ENCODE results near the gene LIFR.
"Not testable (repeated sequence)": the region's sequence is repeated elsewhere in the genome, so short reads cannot be mapped to it uniquely, and the experiment has no call there.

Gene LIFR

GRCh38 chr5:38536968-38537367 lies 19.5 kb downstream of the LIFR start:
- TF ChIP-seq JUND (IDR thresholded peaks at IDR 0.05; ENCODE audit: low read depth), result no peak
- no peak for DNase-seq (ENCODE audit: low read depth in 1 of 2, low spot score in 1 of 2)
- in situ Hi-C loops (cut with HindIII; ENCODE audit: low pct_unique_long_range_greater_than_20kb, low sequenced_read_pairs), result no loop called here

GRCh38 chr5:38535845-38536244 lies 20.6 kb downstream of the LIFR start:
- in situ Hi-C loops (cut with HindIII; ENCODE audit: low pct_unique_long_range_greater_than_20kb, low sequenced_read_pairs), result no loop called here
- no peak for TF ChIP-seq JUND (IDR thresholded peaks at IDR 0.05; ENCODE audit: low read depth)
- DNase-seq (ENCODE audit: low read depth in 1 of 2, low spot score in 1 of 2), result no peak

GRCh38 chr5:38535248-38535750 lies 21.1 kb downstream of the LIFR start:
- DNase-seq (ENCODE audit: low read depth in 1 of 2, low spot score in 1 of 2), result no peak
- TF ChIP-seq JUND (IDR thresholded peaks at IDR 0.05; ENCODE audit: low read depth), result no peak
- in situ Hi-C loops (cut with HindIII; ENCODE audit: low pct_unique_long_range_greater_than_20kb, low sequenced_read_pairs), result no loop called here

GRCh38 chr5:38534156-38534453 lies 22.3 kb downstream of the LIFR start:
- in situ Hi-C loops (cut with HindIII; ENCODE audit: low pct_unique_long_range_greater_than_20kb, low sequenced_read_pairs), result no loop called here
- DNase-seq (ENCODE audit: low read depth in 1 of 2, low spot score in 1 of 2), result no peak
- no peak for TF ChIP-seq JUND (IDR thresholded peaks at IDR 0.05; ENCODE audit: low read depth)

GRCh38 chr5:38533286-38534155 lies 22.9 kb downstream of the LIFR start:
- DNase-seq (ENCODE audit: low read depth in 1 of 2, low spot score in 1 of 2), result no peak

GRCh38 chr5:38532165-38532669 lies 24.2 kb downstream of the LIFR start:
- in situ Hi-C loops (cut with HindIII; ENCODE audit: low pct_unique_long_range_greater_than_20kb, low sequenced_read_pairs), result no loop called here
- TF ChIP-seq JUND (IDR thresholded peaks at IDR 0.05; ENCODE audit: low read depth), result no peak
- DNase-seq (ENCODE audit: low read depth in 1 of 2, low spot score in 1 of 2), result no peak

More at GRCh38 chr5:38533286-38534155, 22.9 kb downstream of the LIFR start:
- in situ Hi-C loops (cut with HindIII; ENCODE audit: low pct_unique_long_range_greater_than_20kb, low sequenced_read_pairs), result no loop called here
- no peak for TF ChIP-seq JUND (IDR thresholded peaks at IDR 0.05; ENCODE audit: low read depth)

- DNase-seq (ENCODE audit: low read depth in 1 of 2, low spot score in 1 of 2), result no peak
- no peak for TF ChIP-seq JUND (IDR thresholded peaks at IDR 0.05; ENCODE audit: low read depth)
- in situ Hi-C loops (cut with HindIII; ENCODE audit: low pct_unique_long_range_greater_than_20kb, low sequenced_read_pairs), result no loop called here
Observed at GRCh38 chr5:38531518-38531917, 24.9 kb downstream of the LIFR start.

- in situ Hi-C loops (cut with HindIII; ENCODE audit: low pct_unique_long_range_greater_than_20kb, low sequenced_read_pairs), result no loop called here
- no peak for TF ChIP-seq JUND (IDR thresholded peaks at IDR 0.05; ENCODE audit: low read depth)
- no peak for DNase-seq (ENCODE audit: low read depth in 1 of 2, low spot score in 1 of 2)
Observed at GRCh38 chr5:38529955-38530646, 26.3 kb downstream of the LIFR start.

GRCh38 chr5:38528162-38528703 lies 28.2 kb downstream of the LIFR start:
- in situ Hi-C loops (cut with HindIII; ENCODE audit: low pct_unique_long_range_greater_than_20kb, low sequenced_read_pairs), result no loop called here
- no peak for DNase-seq (ENCODE audit: low read depth in 1 of 2, low spot score in 1 of 2)
- TF ChIP-seq JUND (IDR thresholded peaks at IDR 0.05; ENCODE audit: low read depth), result no peak

GRCh38 chr5:38527475-38527874 lies 29.0 kb downstream of the LIFR start:
- in situ Hi-C loops (cut with HindIII; ENCODE audit: low pct_unique_long_range_greater_than_20kb, low sequenced_read_pairs), result no loop called here
- TF ChIP-seq JUND (IDR thresholded peaks at IDR 0.05; ENCODE audit: low read depth), result no peak
- no peak for DNase-seq (ENCODE audit: low read depth in 1 of 2, low spot score in 1 of 2)

GRCh38 chr5:38524022-38524421 lies 32.4 kb downstream of the LIFR start:
- no peak for DNase-seq (ENCODE audit: low read depth in 1 of 2, low spot score in 1 of 2)
- in situ Hi-C loops (cut with HindIII; ENCODE audit: low pct_unique_long_range_greater_than_20kb, low sequenced_read_pairs), result no loop called here
- TF ChIP-seq JUND (IDR thresholded peaks at IDR 0.05; ENCODE audit: low read depth), result no peak

GRCh38 chr5:38519476-38519875 lies 37.0 kb downstream of the LIFR start:
- TF ChIP-seq JUND (IDR thresholded peaks at IDR 0.05; ENCODE audit: low read depth), result no peak
- in situ Hi-C loops (cut with HindIII; ENCODE audit: low pct_unique_long_range_greater_than_20kb, low sequenced_read_pairs), result no loop called here
- no peak for DNase-seq (ENCODE audit: low read depth in 1 of 2, low spot score in 1 of 2)

- TF ChIP-seq JUND (IDR thresholded peaks at IDR 0.05; ENCODE audit: low read depth), result no peak
- in situ Hi-C loops (cut with HindIII; ENCODE audit: low pct_unique_long_range_greater_than_20kb, low sequenced_read_pairs), result no loop called here
- DNase-seq (ENCODE audit: low read depth in 1 of 2, low spot score in 1 of 2), result no peak
Observed at GRCh38 chr5:38518341-38518740, 38.1 kb downstream of the LIFR start.

- DNase-seq (ENCODE audit: low read depth in 1 of 2, low spot score in 1 of 2); in situ Hi-C loops (cut with HindIII; ENCODE audit: low pct_unique_long_range_greater_than_20kb, low sequenced_read_pairs): not testable (repeated sequence)
Observed at GRCh38 chr5:38516649-38517048, 39.8 kb downstream of the LIFR start.

Measured in T47D (cell line).